ENCODE results near the gene RMI2.

DNA sequence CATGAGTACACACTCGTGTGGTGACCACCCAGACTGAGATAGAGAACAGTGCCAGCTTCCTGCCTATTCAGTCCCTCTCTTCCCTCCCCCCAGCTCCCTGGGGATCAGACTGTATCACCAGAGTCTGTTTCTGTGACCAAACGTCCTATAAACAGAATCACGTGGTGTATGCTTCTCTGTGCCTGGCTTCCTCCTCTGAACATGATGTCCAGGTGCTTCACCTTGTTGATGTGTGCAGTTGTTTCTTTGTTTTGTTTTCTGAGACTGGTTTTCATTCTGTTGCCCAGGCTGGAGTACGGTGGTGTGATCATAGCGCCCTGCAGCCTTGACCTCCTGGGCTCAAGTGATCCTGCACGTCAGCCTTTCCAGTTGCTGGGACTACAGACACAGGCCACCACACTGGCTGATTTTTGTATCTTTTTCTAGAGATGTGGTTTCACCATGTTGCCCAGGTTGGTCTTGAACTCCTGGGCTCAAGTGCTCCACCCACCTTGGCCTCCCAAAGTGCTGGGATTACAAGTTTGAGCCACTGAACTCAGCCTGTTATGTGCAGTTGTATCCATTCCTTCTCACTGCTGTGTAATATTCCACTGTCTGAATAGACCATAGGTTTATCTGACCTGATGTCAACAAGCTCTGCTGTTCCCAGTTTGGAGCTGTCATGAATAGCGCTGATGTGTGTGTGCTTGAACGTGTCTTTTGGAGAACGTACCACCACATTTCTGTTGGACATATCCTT is 35.2 kb upstream of the RMI2 start:
- no peak for TF ChIP-seq POLR2A (IDR thresholded peaks at IDR 0.05)
- TF ChIP-seq CTCF (IDR thresholded peaks at IDR 0.05), result no peak
- no peak for TF ChIP-seq POLR2AphosphoS5 (IDR thresholded peaks at IDR 0.05)
- no peak for TF ChIP-seq EP300 (IDR thresholded peaks at IDR 0.05)
